Measurements from ENCODE around the gene ACAN.

The ACAN gene

GRCh38 chr15:88900309-88900981, 97.2 kb downstream of the ACAN start:
- no peak for DNase-seq (ENCODE audit: extremely low read depth in 1 of 2, low read depth in 1 of 2)

DNA sequence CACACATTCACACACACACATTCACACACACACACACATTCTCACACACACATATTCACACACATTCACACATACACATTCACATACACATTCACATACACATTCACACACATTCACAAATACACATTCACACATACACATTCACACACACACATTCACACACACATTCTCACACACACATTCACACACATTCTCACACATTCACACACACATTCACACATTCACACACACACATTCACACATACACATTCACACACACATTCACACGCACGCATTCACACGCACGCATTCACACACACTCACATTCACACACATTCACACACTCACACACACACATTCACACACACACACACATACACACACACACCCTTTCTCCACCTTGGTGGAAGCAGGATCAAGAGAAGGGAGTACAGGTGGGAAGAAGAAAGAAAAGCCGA, 97.8 kb downstream of the ACAN start:
- no peak for DNase-seq (ENCODE audit: extremely low read depth in 1 of 2, low read depth in 1 of 2)

- DNase-seq (ENCODE audit: extremely low read depth in 1 of 2, low read depth in 1 of 2): no peak
These were observed 98.4 kb downstream of the ACAN start for GRCh38 chr15:88901508-88902220.

GRCh38 chr15:88902221-88902835, 99.1 kb downstream of the ACAN start:
- DNase-seq (ENCODE audit: extremely low read depth in 1 of 2, low read depth in 1 of 2): no peak

DNA sequence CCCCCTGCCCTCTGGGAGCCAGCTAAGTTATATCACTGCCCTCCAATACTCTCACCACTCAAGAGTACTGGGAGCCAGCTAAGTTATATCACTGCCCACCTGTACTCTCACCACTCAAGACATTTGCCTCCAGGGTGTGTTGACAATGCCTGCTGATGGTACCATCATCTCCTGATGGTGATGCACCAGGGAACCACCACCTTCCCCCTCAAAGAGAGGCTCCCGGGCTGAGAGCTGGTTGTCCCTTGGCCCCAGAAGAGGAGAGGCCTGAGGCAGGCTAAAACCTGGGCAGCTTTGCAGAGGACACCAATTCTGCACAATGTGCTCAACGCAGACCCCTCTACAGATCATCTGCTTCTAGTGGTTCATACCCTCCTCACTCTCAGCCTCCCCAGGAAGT, 99.6 kb downstream of the ACAN start:
- DNase-seq (ENCODE audit: extremely low read depth in 1 of 2, low read depth in 1 of 2): no peak

GRCh38 chr15:88904257-88904623, 101.0 kb downstream of the ACAN start:
- no peak for DNase-seq (ENCODE audit: extremely low read depth in 1 of 2, low read depth in 1 of 2)

DNA sequence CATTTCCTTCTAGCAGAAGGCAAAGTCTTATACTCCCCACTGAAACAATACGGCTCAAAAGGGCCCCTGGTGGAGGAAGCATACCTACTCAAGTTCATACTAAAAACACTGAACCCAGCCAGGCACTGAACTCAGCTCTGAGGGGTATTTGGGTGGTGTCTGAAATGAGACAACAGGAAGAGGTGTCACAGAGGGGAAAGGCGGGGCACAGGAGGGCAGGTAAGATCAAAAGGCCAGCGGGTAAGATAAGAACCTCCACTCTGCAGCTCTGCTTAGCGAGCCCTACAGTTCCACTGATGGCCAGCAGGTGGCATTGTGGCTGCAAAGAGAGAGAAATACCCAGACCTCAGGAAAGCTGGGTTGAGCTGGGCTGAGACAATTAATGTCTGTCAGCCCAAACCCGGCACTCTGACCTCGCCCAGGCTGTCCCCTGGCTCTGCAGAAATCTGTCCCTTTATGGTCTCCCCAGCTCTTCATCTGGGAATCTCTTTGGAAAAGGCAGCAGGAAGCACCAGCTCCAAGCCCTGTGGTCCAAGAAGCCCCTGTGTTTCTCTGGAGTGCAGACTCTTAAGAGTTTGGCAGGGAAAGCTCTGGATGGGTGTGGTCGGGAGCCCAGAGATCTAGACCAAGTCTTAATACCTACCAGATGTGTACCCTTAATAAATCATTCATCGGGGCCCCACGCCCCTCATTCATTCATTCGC, 101.5 kb downstream of the ACAN start:
- peak; percentile 56 to 85 for DNase-seq (ENCODE audit: extremely low read depth in 1 of 2, low read depth in 1 of 2)

DNA sequence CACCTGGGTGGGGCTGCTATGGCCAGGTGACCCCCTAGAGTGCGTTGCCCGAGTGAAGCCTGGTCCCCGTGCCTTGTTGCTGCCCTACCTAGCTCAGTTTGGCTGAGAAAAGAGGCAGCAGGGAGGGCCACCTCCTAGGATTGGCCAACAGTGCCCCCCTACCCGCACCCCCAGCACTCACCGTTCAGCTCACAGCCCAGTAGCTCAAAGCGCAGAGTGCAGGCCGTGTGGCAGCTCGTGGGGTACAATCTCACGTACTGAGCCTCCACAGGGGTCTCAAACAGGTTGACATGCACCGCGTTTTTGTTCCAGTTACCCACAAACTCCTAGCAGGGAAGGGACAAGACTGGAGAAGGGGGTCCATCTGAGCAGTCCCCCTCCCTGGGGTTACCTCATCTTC, 102.3 kb downstream of the ACAN start:
- DNase-seq (ENCODE audit: extremely low read depth in 1 of 2, low read depth in 1 of 2): no peak

DNA sequence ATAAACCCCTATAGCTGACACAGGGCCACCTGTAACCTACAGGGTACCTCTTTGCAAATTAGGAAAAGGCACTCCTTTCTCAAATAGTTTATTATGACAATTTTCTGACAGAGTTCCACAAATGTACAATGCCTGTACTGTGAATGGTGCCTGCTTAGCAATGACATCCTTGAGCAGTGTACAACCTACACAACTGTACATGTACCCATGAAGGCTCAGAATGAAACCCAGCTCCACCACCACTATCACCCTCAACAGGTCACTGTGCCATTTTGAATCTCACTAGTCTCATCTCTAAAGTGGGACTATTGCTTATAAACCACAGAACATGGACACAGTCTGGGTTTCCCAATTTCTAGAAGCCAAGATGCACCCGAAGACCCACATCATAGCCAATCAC, 102.9 kb downstream of the ACAN start:
- no peak for DNase-seq (ENCODE audit: extremely low read depth in 1 of 2, low read depth in 1 of 2)

- DNase-seq (ENCODE audit: extremely low read depth in 1 of 2, low read depth in 1 of 2): no peak
These were observed 103.3 kb downstream of the ACAN start for GRCh38 chr15:88906551-88906950.

DNA sequence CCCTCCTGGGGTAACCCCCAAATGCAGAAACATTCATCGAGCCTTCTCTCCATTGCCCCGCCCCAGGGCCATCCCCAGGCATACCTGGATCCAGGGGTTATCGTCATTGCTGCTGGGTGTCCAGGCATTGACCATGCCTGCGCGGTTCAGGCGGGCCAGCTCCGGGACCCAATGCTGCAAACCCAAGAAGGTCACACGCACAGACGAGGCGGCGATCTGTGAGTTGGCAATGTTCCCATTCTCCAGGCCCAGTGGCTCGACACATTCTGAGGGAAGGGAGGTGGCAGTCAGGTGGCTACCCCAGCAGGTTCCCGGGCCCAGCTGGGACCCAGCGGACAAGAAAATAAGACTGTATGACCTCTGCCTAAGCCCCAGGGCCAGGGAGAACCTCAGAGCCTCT, 103.9 kb downstream of the ACAN start:
- DNase-seq (ENCODE audit: extremely low read depth in 1 of 2, low read depth in 1 of 2): no peak

- no peak for DNase-seq (ENCODE audit: extremely low read depth in 1 of 2, low read depth in 1 of 2)
These were observed 104.9 kb downstream of the ACAN start for GRCh38 chr15:88908123-88908522.

GRCh38 chr15:88908697-88909621, 105.7 kb downstream of the ACAN start:
- DNase-seq (ENCODE audit: extremely low read depth in 1 of 2, low read depth in 1 of 2): no peak

- DNase-seq (ENCODE audit: extremely low read depth in 1 of 2, low read depth in 1 of 2): no peak
These were observed 107.0 kb downstream of the ACAN start for GRCh38 chr15:88909956-88910831.

DNA sequence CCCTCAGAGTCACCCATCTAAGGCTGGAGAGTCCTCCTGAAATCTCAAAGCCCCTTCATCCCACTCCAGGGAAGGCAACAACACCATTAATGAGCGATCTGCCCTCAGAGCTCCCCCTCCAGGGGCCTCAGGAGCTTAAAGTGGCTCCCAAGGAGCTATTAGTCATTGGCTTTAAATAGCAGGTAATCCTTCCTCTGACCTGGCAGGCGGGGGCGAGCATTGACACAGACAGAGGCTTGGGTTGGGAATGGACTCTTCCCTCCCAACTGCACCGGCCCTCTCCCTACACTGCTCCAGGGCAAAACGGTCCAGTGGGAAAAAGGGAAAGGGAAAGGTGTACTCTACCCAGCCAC, 108.5 kb downstream of the ACAN start:
- no peak for DNase-seq (ENCODE audit: extremely low read depth in 1 of 2, low read depth in 1 of 2)

GRCh38 chr15:88912500-88912921, 109.3 kb downstream of the ACAN start:
- no peak for DNase-seq (ENCODE audit: extremely low read depth in 1 of 2, low read depth in 1 of 2)

DNA sequence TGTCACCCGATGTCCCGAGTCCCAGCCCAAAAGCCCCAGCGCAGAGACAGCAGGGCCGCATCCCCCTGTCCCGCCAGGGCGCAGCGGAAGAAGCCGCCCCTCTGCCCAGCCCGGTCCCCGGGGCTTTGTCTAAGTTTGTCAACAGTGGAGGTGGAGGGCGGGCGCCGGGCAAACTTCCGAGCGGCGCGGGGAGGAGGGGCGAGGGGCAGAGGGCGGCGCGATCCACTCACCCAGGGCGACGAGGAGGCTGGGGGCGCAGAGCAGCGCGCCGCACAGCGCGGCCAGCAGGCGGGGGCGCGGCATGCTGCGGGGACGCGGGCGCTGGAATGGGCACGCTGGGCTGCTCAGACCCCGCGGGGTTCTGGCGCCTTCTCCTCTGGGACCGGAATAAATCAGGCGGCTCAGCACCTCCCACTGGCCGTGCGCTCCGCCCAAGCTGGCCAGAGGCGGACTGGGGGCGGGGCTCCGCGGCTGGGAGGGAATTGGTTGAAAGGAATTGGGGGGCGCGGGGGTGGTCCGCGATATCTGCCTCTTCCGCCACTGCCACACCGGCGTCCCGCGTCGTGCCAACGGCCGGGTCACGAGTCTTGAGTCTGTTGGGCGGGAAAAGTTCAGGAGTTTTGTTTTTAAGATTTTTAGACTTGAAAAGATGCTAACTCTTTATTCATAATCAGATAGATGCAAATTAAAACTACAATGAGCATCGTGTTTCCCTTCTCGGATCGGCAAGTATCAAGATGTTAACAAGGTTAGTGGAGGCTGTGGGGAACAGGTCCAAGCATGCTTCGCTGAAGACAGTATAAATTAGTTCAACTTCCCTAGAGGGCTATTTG, 110.0 kb downstream of the ACAN start, which contains the start of gene MFGE8:
Gene MFGE8 (minus strand): TSS at position 363 of the 833 bp plus-strand sequence. CDS start 60 bp downstream, at position 303.
- peak; percentile 49 to 66 for DNase-seq (ENCODE audit: extremely low read depth in 1 of 2, low read depth in 1 of 2)

GRCh38 chr15:88913850-88914169, 110.6 kb downstream of the ACAN start:
- DNase-seq (ENCODE audit: extremely low read depth in 1 of 2, low read depth in 1 of 2): no peak

GRCh38 chr15:88915354-88915753, 112.1 kb downstream of the ACAN start:
- no peak for DNase-seq (ENCODE audit: extremely low read depth in 1 of 2, low read depth in 1 of 2)

All from stimulated activated CD8-positive, alpha-beta memory T cell treated with anti-CD3 and anti-CD28 coated beads, Interleukin-7, amount 100 ng/mL, for 48 hours (primary cell).